HG02884 (cell line): ENCODE data around the gene DHRSX.
"Not testable (repeated sequence)": the region's sequence is repeated elsewhere in the genome, so short reads cannot be mapped to it uniquely, and the experiment has no call there.

Experiments used
- ATAC-seq: cut with Tn5 transposase; IDR thresholded peaks from one replicate; pipeline ENCODE4 v1.9.1; 2021; ENCODE audit warnings: mild to moderate bottlenecking, moderate library complexity; ENCODE audit not compliant: unreplicated experiment

The DHRSX gene

DNA sequence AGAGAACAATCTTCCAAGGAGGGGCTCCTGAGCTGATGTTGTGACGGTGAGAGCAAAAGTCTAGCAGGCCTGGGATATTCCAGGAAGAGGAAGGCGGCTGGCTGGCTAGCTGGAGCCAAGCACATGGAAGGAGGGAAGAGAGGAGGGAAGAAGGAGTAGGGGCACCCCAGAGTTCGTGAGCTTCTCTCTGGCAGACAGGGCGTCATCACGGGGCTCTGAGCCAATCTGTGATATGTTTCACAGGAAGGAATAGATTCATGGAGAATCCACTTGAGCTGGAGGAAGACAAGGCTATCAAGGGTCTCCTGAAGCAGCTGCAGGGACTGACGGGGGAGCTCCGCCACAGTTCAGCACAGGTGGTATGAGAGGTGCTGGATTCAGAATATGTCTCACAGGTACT lies 73.6 kb downstream of the DHRSX start:
- no peak for ATAC-seq

DNA sequence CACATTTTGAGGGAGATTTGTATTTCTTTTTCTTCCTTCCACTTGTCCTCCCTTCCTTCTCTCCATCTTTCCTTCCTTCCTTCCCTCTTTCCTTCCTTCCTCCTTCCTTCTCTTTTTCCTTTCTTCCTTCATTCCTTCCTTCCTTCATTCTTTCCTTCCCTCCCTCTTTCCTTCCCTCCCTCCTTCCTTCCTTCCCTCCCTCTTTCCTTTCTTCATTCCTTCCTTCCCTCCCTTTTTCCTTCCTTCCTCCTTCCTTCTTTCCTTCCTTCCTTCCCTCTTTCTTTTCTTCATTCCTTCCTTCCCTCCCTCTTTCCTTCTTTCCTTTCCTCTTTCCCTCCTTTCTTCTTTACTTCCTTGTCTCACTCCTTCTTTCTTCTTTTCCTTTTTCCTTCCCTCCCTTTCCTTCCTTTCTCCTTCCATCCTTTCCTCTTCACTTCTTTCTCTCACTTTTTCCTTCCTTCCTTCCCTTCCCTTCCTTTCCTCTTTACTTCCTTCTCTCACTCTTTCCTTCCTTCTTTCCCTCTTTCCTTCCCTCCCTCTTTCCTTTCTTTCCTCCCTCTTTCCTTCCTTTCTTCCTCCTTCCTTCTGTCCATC lies 74.4 kb downstream of the DHRSX start:
- no peak for ATAC-seq

DNA sequence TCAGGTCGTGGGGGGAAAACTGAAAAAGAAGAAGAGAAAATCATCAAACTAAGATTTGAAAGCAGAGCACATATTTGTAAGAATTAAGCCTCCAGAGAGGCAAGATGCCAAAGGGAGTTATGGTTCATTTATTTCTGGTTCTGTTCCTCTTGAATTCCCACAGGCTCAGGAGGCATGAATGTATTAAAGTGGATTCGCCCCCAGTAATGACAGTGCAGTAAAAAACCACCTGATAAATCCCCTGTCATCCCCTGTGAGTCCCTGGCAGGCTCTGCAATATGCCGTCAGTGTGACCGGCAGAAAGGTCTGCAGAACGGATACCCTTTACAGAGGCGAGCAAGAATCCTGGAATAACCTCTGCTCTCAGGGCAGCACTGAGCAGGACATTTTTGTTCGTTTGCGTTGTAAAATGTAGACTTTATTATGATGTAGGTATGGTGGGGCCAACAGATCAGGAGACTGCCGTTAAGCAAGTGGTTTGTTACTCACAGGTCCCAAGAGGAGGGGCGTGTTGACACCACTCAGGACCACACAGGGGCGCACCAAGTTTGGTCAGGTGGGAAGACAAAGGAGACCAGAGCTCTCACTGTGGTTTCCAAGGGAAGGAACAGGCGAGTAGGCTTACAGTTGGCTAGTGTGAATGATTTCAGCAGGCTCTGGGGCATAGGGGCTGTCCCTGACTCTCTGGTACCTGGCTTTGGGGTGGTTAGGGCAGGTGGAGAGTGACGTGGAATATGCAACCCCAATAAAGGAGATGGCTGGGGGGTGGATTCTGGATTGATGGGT lies 75.3 kb downstream of the DHRSX start:
- ATAC-seq = no peak

DNA sequence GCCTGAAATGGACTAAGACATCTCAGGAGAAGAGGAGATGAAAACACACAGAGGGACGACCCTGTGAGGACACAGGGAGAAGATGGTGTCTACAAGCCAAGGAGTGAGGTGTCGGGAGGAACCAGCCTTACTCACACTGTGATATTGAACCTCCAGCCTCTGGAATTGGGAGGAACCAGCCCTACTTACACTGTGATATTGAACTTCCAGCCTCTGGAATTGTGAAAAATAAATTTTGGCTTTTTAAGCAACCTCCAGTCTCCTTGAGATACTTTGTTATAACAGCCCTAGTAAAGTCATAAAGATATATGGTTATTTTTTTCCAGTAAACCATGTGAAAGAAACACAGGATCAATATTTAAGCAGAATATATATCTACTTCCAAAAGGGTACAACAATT lies 76.5 kb downstream of the DHRSX start:
- no peak for ATAC-seq

DNA sequence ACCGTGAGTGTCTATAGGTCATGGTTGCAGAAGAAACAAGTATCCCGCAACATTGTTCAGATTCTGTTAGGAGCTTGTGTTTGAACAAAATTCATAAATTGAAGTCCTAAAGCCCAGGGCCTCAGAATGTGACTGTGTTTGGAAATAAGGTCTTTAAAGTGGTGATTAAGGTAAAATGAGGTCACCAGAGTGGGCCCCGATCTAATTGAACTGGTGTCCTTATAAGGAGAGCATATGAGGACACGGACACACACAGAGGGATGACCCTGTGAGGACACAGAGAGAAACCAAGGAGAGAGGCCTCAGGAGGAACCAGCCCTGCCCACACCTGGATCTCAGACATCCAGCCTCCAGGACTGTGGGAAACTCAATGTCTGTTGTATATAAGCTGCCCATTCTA lies 76.9 kb downstream of the DHRSX start:
- ATAC-seq = no peak

DNA sequence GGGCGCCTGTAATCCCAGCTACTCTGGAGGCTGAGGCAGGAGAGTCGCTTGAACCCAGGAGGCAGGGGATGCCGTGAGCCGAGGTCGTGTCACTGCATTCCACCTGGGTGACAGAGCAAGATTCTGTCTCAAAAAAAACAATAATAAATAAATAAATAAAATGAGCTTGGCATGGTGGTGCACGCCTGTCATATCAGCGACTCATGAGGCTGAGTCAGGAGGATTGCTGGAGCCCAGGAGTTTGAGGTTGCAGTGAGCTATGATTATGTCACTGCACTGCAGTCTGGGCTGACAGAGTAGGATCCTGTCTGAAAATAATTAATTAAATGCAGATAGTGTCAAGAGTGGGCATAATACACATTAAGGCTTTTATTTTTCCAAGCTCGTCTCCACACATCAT lies 77.5 kb downstream of the DHRSX start:
- no peak for ATAC-seq

DNA sequence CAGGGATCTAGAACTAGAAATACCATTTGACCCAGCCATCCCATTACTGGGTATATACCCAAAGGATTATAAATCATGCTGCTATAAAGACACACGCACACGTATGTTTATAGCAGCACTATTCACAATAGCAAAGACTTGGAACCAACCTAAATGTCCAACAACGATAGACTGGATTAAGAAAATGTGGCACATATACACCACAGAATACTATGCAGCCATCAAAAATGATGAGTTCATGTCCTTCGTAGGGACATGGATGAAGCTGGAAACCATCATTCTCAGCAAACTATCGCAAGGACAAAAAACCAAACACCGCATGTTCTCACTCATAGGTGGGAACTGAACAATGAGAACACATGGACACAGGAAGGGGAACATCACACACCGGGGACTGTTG lies 81.4 kb downstream of the DHRSX start:
- ATAC-seq = not testable (repeated sequence)

DNA sequence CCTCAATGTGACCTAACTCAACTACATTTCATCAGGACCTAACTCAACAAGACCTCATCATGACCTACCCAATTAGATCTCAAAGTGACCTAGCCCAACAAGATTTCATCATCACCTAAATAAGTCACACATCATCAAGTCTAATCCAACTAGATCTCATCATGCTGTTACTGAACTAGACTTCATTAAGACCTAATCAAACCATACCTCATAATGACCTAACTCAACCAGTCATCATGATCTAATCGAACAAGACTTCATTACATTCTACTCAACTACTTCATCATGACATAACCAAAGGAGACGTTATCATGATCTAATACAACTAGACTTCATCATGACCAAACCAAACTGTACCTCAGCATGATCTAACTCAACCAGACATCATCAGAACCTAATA lies 82.8 kb downstream of the DHRSX start:
- no peak for ATAC-seq

DNA sequence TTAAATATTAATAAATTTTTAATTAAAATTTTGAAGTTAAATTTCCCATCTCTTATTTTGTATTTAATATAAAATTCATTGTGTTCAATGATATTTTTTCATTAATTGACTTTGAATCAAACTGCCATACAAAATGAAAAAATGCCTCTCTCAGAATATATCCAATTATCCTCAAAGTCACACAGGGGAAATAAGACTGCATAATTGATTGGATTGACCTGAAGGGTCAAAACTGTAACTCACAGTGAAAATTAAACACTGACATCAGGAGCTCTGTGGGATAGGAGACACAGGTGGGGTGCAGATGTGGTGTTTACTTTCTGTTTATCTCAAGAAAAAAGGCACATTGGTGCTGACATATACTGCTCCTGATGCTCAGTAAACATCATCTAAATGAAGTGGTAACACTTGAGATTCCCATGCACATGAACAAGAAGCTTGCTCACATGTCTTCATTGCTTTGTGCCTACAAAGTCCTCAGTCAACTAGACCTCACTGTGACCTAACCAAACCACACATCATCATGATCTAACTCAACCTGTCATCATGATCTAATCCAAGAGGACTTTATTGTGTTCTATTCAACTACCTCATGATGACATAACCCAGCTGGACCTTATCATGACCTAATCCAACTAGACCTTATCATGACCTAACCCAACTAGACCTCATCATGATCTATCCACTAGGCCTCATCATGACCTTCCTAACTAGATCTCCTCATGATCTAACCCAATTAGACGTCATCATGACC lies 83.7 kb downstream of the DHRSX start:
- ATAC-seq = no peak

DNA sequence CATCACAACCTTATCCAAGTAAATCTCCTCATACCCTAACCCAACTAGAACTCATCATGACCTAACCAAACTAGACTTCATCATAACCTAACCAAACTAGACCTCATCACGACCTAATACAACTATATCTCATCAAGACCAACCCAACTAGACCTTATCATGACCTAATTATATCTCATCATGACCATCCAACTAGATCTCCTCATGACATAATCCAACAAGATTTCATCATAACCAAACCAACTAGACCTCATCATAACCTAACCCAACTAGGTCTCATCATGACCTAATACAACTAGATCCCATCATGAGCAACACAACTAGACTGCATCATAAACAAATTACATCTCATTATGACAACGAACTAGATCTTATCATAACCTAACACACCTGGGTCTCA lies 86.4 kb downstream of the DHRSX start:
- ATAC-seq = no peak

DNA sequence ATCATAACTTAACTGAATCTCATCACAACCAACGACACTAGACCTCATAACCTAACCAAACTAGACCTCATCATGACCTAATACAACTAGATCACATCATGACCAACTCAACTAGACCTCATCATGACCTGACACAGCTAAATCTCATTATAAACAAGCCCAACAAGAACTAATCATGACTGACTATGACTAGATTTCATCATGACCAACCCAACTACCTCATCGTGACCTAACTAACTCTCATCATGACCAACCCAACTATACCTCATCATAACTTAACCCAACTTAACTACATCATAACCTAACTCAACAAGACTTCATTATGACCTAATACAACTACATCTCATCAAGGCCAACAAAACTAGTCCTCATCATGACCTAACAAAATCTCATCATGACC lies 86.8 kb downstream of the DHRSX start:
- ATAC-seq = no peak

DNA sequence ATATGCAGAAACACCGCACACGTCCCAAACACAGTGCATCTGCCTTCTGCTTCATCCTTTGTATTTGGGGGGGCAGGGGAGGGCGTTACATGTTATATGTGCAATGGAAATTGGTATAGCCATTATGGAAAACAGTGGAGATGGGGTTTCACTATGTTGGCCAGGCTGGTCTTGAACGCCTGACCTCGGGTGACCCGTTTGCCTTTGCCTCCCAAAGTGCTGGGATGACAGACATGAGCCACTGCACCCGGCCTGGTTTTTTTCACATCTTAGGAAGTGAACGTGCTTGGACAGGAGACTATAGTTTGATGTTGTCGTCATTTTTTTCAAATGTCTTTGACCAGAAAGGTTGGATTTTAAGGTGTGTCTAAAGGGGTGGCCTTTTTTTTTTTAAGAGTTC lies 88.6 kb downstream of the DHRSX start:
- ATAC-seq = no peak

DNA sequence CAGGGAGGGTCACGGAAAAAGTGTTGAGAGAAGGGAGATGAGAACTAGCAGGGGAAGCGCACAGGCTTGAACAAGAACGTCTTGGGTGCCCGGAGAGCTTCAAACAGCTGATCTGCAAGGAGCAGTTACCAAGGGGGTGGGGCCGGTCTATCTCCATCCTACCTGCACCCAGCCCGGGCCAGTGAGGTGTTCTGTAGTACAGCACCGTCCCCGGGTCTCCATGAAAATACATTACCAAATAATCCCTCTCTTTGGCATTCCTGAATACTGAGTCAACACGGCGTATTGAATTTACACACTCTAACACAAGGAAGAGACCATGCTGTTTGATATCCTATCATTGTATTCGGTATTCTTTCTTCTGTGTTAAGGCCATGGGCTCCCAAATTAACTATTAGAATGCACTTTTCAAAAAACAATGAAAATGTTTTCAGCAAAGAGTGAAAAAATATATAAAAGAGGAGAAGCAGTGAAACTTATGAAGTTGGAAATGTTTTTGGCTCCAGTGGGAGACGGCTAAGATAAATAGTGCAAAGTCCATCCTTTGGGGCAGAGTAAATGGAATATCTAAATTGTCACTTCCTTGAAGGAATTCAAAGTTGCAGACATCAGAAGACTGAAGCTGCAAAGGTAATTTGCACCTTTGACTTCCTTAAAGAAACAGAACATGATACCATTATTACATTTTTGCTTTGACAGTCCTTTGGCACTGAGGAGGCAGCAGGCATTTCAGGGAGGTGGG lies 90.3 kb downstream of the DHRSX start:
- ATAC-seq = no peak

DNA sequence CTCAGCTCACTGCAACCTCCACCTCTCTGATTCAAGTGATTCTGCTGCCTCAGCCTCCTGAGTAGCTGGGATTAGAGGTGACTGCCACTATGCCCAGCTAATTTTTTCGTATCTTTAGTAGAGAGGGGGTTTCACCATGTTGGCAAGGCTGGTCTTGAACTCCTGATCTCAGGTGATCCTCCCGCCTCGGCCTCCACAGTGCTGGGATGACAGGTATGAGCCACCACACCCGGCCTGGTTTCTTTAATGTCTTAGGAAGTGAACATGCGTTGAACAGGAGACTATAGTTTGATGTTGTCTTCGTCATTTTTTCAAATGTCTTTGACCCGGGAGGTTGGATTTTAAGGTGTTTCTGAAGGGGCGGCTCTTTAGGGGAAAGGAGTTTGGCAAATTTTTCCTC lies 91.0 kb downstream of the DHRSX start:
- ATAC-seq = no peak

DNA sequence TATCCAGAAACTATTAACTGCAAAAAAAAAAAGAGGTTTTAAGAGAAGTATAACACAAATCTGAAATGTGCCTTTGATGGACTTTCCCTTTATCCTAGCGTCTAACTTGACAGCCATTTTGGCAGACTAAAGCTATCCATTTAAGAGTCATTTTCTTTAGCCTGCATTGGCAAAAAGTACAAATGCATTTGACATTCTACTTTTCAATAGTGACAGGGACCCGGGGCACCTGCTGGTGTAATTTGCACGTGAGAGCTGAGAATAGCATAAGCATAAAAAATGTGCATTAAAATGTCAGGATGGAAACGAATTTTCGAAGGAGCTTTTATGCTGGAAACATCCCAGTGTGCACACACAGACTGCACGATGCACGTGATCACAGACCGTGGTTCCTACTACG lies 91.9 kb downstream of the DHRSX start:
- no peak for ATAC-seq

DNA sequence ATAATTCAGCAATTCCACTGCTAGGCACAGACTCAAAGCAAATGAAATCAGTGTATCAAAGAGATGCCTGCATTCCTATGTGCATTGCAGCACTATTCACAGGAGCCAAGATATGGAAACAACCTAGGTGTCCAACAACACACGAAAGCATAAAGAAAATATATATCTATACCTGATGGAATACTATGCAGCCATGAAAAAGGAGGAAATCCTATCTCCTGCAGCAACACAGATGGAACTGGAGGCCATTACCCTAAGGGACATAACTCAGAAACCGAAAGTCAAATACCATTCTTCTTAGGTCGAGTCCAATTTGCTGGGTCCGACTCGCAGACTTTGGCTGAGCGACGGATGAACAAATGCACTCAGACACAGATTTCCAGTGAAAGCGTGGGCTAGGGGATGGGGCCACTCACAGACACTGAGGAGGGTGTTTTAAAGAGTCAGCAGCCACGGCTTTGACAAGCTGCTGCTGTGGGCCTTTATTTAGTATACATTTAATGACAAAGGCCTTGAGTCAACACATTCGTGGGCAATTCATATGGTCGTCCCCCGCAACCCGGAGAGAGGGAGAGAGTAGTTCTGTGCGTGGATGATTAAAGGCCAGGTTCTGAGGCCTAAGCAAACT lies 93.8 kb downstream of the DHRSX start:
- no peak for ATAC-seq

DNA sequence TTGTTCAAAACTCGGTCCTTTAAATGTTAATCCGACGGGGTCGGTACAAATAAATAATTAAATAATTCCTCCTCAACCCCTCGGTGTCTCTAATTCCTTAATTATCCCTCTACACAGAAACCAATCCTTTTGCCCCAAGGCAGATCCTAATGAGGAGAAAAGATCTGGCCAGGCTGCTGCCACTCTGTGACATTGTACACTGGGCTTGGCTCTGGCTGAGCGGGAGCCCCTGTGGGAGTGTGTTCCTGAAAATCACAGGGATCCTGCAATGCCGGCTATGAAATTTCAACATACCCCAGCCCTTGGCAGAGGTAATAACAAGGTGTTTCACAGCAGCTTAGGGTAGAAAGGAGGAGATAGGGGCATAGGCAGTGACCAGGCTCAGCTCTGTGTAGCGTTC lies 96.0 kb downstream of the DHRSX start:
- no peak for ATAC-seq

DNA sequence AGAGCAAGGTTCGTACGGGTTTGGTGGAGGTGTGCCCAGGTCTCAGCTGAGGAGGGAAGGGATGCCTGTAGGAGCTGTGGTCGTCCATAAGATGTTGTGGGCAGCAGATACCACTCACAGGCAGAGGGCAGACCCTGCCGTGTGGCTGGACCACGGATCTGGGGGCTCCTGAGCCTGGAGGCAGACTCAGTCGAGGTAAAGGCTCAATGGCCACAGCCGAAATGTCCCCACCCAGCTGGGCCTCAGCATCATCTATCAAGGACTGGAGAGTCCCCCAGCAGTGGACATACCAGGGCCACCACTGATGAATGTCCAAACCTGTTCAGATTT lies 98.5 kb downstream of the DHRSX start:
- no peak for ATAC-seq

DNA sequence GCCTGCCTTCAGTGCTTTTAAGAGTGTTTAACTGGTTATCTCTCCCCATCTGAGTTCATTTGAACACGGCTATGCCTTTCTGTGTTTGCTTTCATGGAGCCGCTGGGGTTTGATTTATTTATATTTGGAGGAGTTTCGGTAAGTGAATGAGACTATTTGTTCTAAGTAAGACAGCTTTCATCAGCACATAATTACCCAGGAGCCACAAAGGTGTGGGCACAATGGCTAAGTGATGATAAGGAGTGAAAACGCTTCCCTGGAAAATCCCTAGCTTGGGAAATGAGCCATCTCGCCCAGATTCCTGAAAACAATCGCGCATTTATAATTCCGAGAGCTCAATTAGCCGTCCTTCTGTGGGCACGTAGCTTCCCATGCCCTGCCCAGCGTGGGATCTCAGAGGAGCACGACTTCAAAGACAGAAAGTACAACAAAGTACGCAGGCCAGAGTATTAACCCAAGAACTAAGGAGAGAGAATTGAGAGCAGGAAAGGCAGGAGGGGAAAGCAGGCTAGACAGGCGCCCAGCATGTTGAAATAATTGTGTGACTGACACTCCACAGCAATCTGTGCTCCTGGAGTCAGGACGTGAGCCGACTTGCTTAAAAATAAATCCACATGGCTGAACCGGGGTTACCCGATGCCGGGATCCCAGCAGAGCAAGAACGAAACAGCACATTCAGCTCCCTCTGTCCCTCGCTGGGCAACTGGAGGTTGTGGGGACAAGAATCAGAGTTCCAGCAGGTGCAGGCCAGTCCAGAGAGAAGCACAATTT lies 99.0 kb downstream of the DHRSX start:
- no peak for ATAC-seq

DNA sequence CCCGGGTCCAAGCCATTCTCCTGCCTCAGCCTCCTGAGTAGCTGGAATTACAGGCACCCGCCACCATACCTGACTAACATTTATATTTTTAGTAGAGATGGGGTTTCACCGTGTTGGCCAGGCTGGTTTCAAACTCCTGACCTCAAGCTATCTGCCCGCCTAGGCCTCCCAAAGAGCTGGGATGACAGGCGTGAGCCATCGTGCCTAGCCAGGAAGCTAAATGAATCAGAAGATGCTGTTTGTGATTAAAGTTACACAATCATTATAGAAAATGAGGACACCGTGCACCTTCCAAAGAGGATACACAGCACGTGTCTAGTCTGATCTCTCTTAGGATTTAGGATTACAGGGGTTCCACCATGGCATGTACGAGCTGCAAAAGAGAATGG lies 99.6 kb downstream of the DHRSX start:
- no peak for ATAC-seq
